CD4-positive, alpha-beta memory T cell (primary cell): ENCODE results near the gene ASIC2. TPM values are rescaled to one million over a fixed set of nuclear protein-coding genes. Genes with fewer than 3 reads are reported as not detected.

Experiments
- CTCF ChIA-PET: fragments of 350-600 bp; sonication (Branson Sonifier 250); formaldehyde crosslinking; loops from one replicate; lab custom pipeline; 2021; ENCODE audit warnings: inconsistent platforms; ENCODE audit not compliant: partially characterized antibody; lab: Charles Lee
- POLR2A ChIA-PET: fragments of 350-600 bp; sonication (Branson Sonifier 250); formaldehyde crosslinking; loops from one replicate; lab custom pipeline; 2021; ENCODE audit not compliant: partially characterized antibody; lab: Charles Lee
- DNase-seq, 5 donors: peaks; one replicate each; pipeline versions ENCODE4 v3.0.0 to v3.0.0-alpha.2; 2020 to 2022; ENCODE audit warnings: mixed read lengths in 1 of 5
- H3K27ac ChIP-seq: one replicate; pipeline ENCODE4 v1.7.0; 2013; ENCODE audit warnings: low read depth, low read length
- H3K27me3 ChIP-seq: 2 replicates; pipeline ENCODE4 v1.7.0; 2013; ENCODE audit warnings: mild to moderate bottlenecking, low read length, moderate library complexity; ENCODE audit not compliant: insufficient read depth
- H3K36me3 ChIP-seq: 2 replicates; pipeline ENCODE4 v1.7.0; 2013; ENCODE audit warnings: mild to moderate bottlenecking, low read length, moderate library complexity; ENCODE audit not compliant: insufficient read depth
- H3K4me1 ChIP-seq: 2 replicates; pipeline ENCODE4 v1.7.0; 2013; ENCODE audit warnings: mild to moderate bottlenecking, low read length, moderate library complexity; ENCODE audit not compliant: insufficient read depth
- H3K4me3 ChIP-seq, 2 donors: one replicate each; pipeline ENCODE4 v1.7.0; 2013; ENCODE audit warnings: low read length in 2 of 2, mild to moderate bottlenecking in 1 of 2
- H3K9me3 ChIP-seq, 2 donors: one replicate each; pipeline ENCODE4 v1.7.0; 2013; ENCODE audit warnings: low read length in 2 of 2, control low read depth in 1 of 2; ENCODE audit not compliant: control insufficient read depth in 1 of 2
- H3K27ac Mint-ChIP-seq, 7 donors: one replicate each; pipeline ENCODE4 v1.8.0; 2020 to 2021; ENCODE audit warnings: mixed read lengths in 7 of 7, mild to moderate bottlenecking in 6 of 7, inconsistent platforms in 3 of 7, moderate library complexity in 3 of 7
- H3K27me3 Mint-ChIP-seq, 2 donors: one replicate each; pipeline ENCODE4 v1.8.0; 2020 to 2021; ENCODE audit warnings: mixed read lengths in 2 of 2
- H3K36me3 Mint-ChIP-seq, 2 donors: one replicate each; pipeline ENCODE4 v1.8.0; 2020 to 2021; ENCODE audit warnings: mixed read lengths in 2 of 2, inconsistent platforms in 1 of 2, mild to moderate bottlenecking in 1 of 2
- H3K4me1 Mint-ChIP-seq, 4 donors: one replicate each; pipeline ENCODE4 v1.8.0; 2020 to 2021; ENCODE audit warnings: mixed read lengths in 4 of 4, mild to moderate bottlenecking in 1 of 4
- H3K4me3 Mint-ChIP-seq, 8 donors: one replicate each; pipeline ENCODE4 v1.8.0; 2020 to 2021; ENCODE audit warnings: mixed read lengths in 8 of 8, mild to moderate bottlenecking in 7 of 8, moderate library complexity in 6 of 8, inconsistent platforms in 3 of 8
- H3K9me3 Mint-ChIP-seq, 8 donors: one replicate each; pipeline ENCODE4 v1.8.0; 2020 to 2021; ENCODE audit warnings: mixed read lengths in 8 of 8, mild to moderate bottlenecking in 5 of 8, inconsistent platforms in 3 of 8, moderate library complexity in 1 of 8
- intact Hi-C: fragments of 100-400 bp; cut with micrococcal nuclease; formaldehyde crosslinking; loops from one replicate; pipeline ENCODE4 v1.15.1; 2023
- polyA plus RNA-seq, 2 donors: library from polyadenylated mRNA; unstranded; fragments of 300-500 nt; fragmentation: Illumina TruSeq; gene quantifications; one replicate each; pipeline ENCODE4 v1.2.3, GENCODE V29; 2021
- total RNA-seq, 2 experiments: library from RNA; stranded (reverse); gene quantifications; one replicate each; pipeline ENCODE4 v1.2.3, GENCODE V29; 2021

Gene ASIC2
- total and polyA plus RNA-seq, 4 experiments from 2014 or later = not detected

DNA sequence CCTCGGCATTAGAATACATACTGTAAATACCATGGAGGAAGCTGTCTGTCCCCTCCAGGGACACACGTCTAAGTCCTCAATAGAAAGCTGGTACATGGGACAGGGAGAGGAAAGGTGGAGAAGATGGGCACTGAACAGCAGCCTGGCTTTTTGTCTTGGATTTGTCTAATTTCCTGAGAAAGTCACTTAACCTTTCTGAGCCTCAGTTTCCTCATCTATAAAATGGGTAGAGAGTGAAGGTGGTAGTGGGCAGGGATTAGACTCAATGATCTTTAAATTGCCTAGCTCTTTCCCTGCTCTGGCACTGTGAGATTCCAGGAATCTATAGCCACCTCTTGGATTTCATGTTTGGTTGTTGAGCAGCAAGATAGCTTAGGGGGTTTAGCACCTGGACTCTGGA lies 96.2 kb downstream of the ASIC2 start:
- POLR2A ChIA-PET = no interaction called here

GRCh38 chr17:33192951-33193911 lies 99.9 kb downstream of the ASIC2 start:
- Histone ChIP-seq H3K4me3 (no peak overlapping the region), H3K9me3 (no peaks in the 10 kb centered on the region), H3K36me3 (no peaks in the 10 kb centered on the region), H3K27me3 (no peaks in the 10 kb centered on the region), H3K27ac (no peak overlapping the region), H3K4me1 (no peaks in the 10 kb centered on the region)
- ChIA-PET CTCF (no interaction called here), POLR2A (no interaction called here)
- DNase-seq = no peak
- intact Hi-C loops = no loop called here
- H3K4me3 Mint-ChIP-seq = no peak overlapping the region
- no peak overlapping the region for H3K27ac Mint-ChIP-seq
- H3K36me3 Mint-ChIP-seq = no peaks in the 10 kb centered on the region
- H3K4me1 Mint-ChIP-seq = no peaks in the 10 kb centered on the region
- H3K27me3 Mint-ChIP-seq = peaks cover 4 to 21% of the 10 kb centered on the region in 2 donors
- peaks cover 0 to 2% (median 0%) of the 10 kb centered on the region in 8 donors for H3K9me3 Mint-ChIP-seq

More for the DNA sequence above, 96.2 kb downstream of the ASIC2 start:
- no peak for DNase-seq
- no peaks in the 10 kb centered on the region for H3K27me3 ChIP-seq
- H3K9me3 Mint-ChIP-seq = peaks cover 0 to 1% (median 0%) of the 10 kb centered on the region in 8 donors
- H3K9me3 ChIP-seq = no peaks in the 10 kb centered on the region
- no peak overlapping the region for H3K27ac Mint-ChIP-seq
- no peaks in the 10 kb centered on the region for H3K4me1 ChIP-seq
- CTCF ChIA-PET = no interaction called here
- H3K4me3 Mint-ChIP-seq = no peak overlapping the region
- H3K4me3 ChIP-seq = no peak overlapping the region
- intact Hi-C loops = no loop called here
- H3K36me3 Mint-ChIP-seq = no peaks in the 10 kb centered on the region
- no peaks in the 10 kb centered on the region for H3K4me1 Mint-ChIP-seq
- H3K36me3 ChIP-seq = no peaks in the 10 kb centered on the region
- peaks cover 4 to 14% of the 10 kb centered on the region in 2 donors for H3K27me3 Mint-ChIP-seq
- H3K27ac ChIP-seq = no peak overlapping the region

DNA sequence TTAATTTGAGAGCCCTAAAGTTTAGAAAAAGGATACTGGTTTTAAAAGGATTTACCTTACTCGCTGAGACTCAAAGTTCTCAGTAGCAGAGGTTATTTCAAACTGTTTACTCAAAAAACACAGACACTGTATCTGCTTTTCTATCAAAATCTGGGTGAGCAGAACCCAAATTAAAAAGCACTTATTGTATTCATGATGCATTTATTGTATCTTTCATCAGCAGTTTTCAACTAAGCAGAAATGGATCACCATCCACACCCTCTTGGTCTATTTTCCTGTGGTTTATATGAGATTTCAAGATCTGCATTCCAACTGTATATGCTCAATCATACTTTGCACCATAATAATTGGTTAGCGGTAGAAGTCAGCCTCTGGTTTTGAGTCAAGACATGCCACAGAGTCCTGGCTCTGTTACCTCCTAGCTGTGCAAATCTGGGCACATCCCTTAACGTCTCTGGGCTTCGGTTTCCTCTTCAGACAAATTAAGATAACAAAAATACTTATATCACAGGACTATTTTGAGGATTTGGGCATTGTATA lies 109.5 kb downstream of the ASIC2 start:
- intact Hi-C loops = no loop called here
- DNase-seq = no peak
- no peak overlapping the region for H3K27ac ChIP-seq
- no peak overlapping the region for H3K4me3 Mint-ChIP-seq
- no peaks in the 10 kb centered on the region for H3K36me3 Mint-ChIP-seq
- H3K4me1 ChIP-seq = no peaks in the 10 kb centered on the region
- H3K9me3 Mint-ChIP-seq = peaks cover 0 to 4% (median 0%) of the 10 kb centered on the region in 8 donors
- ChIA-PET POLR2A (no interaction called here), CTCF (no interaction called here)
- no peak overlapping the region for H3K27ac Mint-ChIP-seq
- H3K36me3 ChIP-seq = no peaks in the 10 kb centered on the region
- H3K4me1 Mint-ChIP-seq = no peaks in the 10 kb centered on the region
- H3K4me3 ChIP-seq = no peak overlapping the region
- no peaks in the 10 kb centered on the region for H3K27me3 ChIP-seq
- peaks cover 22 to 36% of the 10 kb centered on the region in 2 donors for H3K27me3 Mint-ChIP-seq
- H3K9me3 ChIP-seq = no peaks in the 10 kb centered on the region

GRCh38 chr17:33179151-33179550 lies 113.9 kb downstream of the ASIC2 start:
- peaks cover 0 to 2% (median 0%) of the 10 kb centered on the region in 8 donors for H3K9me3 Mint-ChIP-seq
- H3K4me3 Mint-ChIP-seq = no peak overlapping the region
- H3K36me3 Mint-ChIP-seq = no peaks in the 10 kb centered on the region
- Histone ChIP-seq H3K27ac (no peak overlapping the region), H3K36me3 (no peaks in the 10 kb centered on the region), H3K27me3 (no peaks in the 10 kb centered on the region), H3K4me1 (no peaks in the 10 kb centered on the region), H3K9me3 (no peaks in the 10 kb centered on the region), H3K4me3 (no peak overlapping the region)
- peaks cover 19 to 22% of the 10 kb centered on the region in 2 donors for H3K27me3 Mint-ChIP-seq
- POLR2A ChIA-PET = no interaction called here
- CTCF ChIA-PET = no interaction called here
- no peaks in the 10 kb centered on the region for H3K4me1 Mint-ChIP-seq
- intact Hi-C loops = no loop called here
- H3K27ac Mint-ChIP-seq = no peak overlapping the region
- no peak for DNase-seq

GRCh38 chr17:33178681-33179080 lies 114.4 kb downstream of the ASIC2 start:
- Histone ChIP-seq H3K4me3 (no peak overlapping the region), H3K27ac (no peak overlapping the region), H3K9me3 (no peaks in the 10 kb centered on the region), H3K27me3 (no peaks in the 10 kb centered on the region), H3K36me3 (no peaks in the 10 kb centered on the region), H3K4me1 (no peaks in the 10 kb centered on the region)
- intact Hi-C loops = no loop called here
- no peaks in the 10 kb centered on the region for H3K4me1 Mint-ChIP-seq
- peaks cover 0 to 2% (median 0%) of the 10 kb centered on the region in 8 donors for H3K9me3 Mint-ChIP-seq
- ChIA-PET CTCF (no interaction called here), POLR2A (no interaction called here)
- no peak for DNase-seq
- no peak overlapping the region for H3K27ac Mint-ChIP-seq
- H3K36me3 Mint-ChIP-seq = no peaks in the 10 kb centered on the region
- H3K27me3 Mint-ChIP-seq = peaks cover 16 to 22% of the 10 kb centered on the region in 2 donors
- no peak overlapping the region for H3K4me3 Mint-ChIP-seq

- Mint-ChIP-seq H3K36me3 (no peaks in the 10 kb centered on the region), H3K27ac (peak overlapping the region in 1 of 7 donors; percentile 39), H3K4me1 (no peaks in the 10 kb centered on the region), H3K9me3 (peaks cover 0 to 3% (median 0%) of the 10 kb centered on the region in 8 donors), H3K27me3 (peaks cover 12 to 21% of the 10 kb centered on the region in 2 donors), H3K4me3 (no peak overlapping the region)
- intact Hi-C loops = no loop called here
- H3K36me3 ChIP-seq = no peaks in the 10 kb centered on the region
- no peaks in the 10 kb centered on the region for H3K27me3 ChIP-seq
- H3K9me3 ChIP-seq = no peaks in the 10 kb centered on the region
- no peak overlapping the region for H3K4me3 ChIP-seq
- POLR2A ChIA-PET = no interaction called here
- H3K4me1 ChIP-seq = no peaks in the 10 kb centered on the region
- CTCF ChIA-PET = no interaction called here
- no peak for DNase-seq
- no peak overlapping the region for H3K27ac ChIP-seq
Observed at GRCh38 chr17:33175562-33175961, 117.5 kb downstream of the ASIC2 start.

DNA sequence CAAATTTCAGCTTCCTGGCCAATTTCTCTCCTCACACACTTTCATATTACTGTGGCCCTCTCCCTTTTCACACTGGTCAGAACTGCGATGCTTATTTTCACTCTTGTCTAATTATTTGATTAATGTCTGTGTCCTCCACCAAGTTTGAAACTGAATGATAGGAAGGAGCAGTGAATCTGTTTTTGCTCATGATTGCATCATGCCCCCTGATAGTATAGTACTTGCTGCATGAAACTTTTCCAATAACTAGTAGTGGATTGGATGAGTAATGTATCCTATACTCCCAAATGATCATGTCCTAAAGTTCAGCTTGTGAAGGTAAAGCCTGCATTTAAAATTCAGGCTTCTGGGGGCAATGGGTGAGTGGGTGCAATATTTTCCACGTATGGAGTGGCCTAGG lies 121.2 kb downstream of the ASIC2 start:
- ChIA-PET CTCF (no interaction called here), POLR2A (no interaction called here)
- Histone ChIP-seq H3K4me1 (no peaks in the 10 kb centered on the region), H3K4me3 (no peak overlapping the region), H3K27me3 (no peaks in the 10 kb centered on the region), H3K36me3 (no peaks in the 10 kb centered on the region), H3K27ac (no peak overlapping the region), H3K9me3 (no peaks in the 10 kb centered on the region)
- Mint-ChIP-seq H3K9me3 (peaks cover 0 to 3% (median 0%) of the 10 kb centered on the region in 8 donors), H3K4me1 (no peaks in the 10 kb centered on the region), H3K27ac (no peak overlapping the region), H3K36me3 (no peaks in the 10 kb centered on the region), H3K4me3 (no peak overlapping the region), H3K27me3 (peaks cover 17% of the 10 kb centered on the region in 2 donors)
- intact Hi-C loops = no loop called here
- DNase-seq = no peak
